ENCODE results near the gene HOXC6.
A peak's percentile ranks its signal among the peaks of the same experiment; 100 is the strongest.

The HOXC6 gene

GRCh38 chr12:54029529-54030441 lies 1.5 kb downstream of the HOXC6 start:
- DNase-seq (ENCODE audit: low read depth in 2 of 2): no peak

GRCh38 chr12:54030442-54030801 lies 2.2 kb downstream of the HOXC6 start:
- no peak for DNase-seq (ENCODE audit: low read depth in 2 of 2)

- DNase-seq (ENCODE audit: low read depth in 2 of 2): no peak
Measured at GRCh38 chr12:54030889-54031471, 2.7 kb downstream of the HOXC6 start.

GRCh38 chr12:54031480-54031879 lies 3.2 kb downstream of the HOXC6 start:
- DNase-seq (ENCODE audit: low read depth in 2 of 2): no peak

GRCh38 chr12:54032086-54032619 lies 3.9 kb downstream of the HOXC6 start:
- no peak for DNase-seq (ENCODE audit: low read depth in 2 of 2)

- DNase-seq (ENCODE audit: low read depth in 2 of 2): peak; percentile 35 to 55
Measured at GRCh38 chr12:54032627-54033100, 4.4 kb downstream of the HOXC6 start, which contains the start of gene HOXC5. Gene HOXC5, plus strand, starts transcription at chr12:54033050. Its CDS starts 73 bp downstream, at chr12:54033123.

- no peak for DNase-seq (ENCODE audit: low read depth in 2 of 2)
Measured at GRCh38 chr12:54033106-54033979, 5.1 kb downstream of the HOXC6 start.

- DNase-seq (ENCODE audit: low read depth in 2 of 2): no peak
Measured at GRCh38 chr12:54033980-54034784, 5.9 kb downstream of the HOXC6 start.

- DNase-seq (ENCODE audit: low read depth in 2 of 2): no peak
Measured at GRCh38 chr12:54034785-54035310, 6.6 kb downstream of the HOXC6 start.

- DNase-seq (ENCODE audit: low read depth in 2 of 2): no peak
Measured at GRCh38 chr12:54035568-54036264, 7.5 kb downstream of the HOXC6 start.

- DNase-seq (ENCODE audit: low read depth in 2 of 2): no peak
Measured at GRCh38 chr12:54036620-54037359, 8.6 kb downstream of the HOXC6 start.

- DNase-seq (ENCODE audit: low read depth in 2 of 2): no peak
Measured at GRCh38 chr12:54037360-54038283, 9.4 kb downstream of the HOXC6 start.

- DNase-seq (ENCODE audit: low read depth in 2 of 2): no peak
Measured at GRCh38 chr12:54038284-54038870, 10.1 kb downstream of the HOXC6 start.

GRCh38 chr12:54038871-54039414 lies 10.7 kb downstream of the HOXC6 start:
- no peak for DNase-seq (ENCODE audit: low read depth in 2 of 2)

- DNase-seq (ENCODE audit: low read depth in 2 of 2): no peak
Measured at GRCh38 chr12:54039417-54040147, 11.3 kb downstream of the HOXC6 start.

GRCh38 chr12:54040148-54040494 lies 11.9 kb downstream of the HOXC6 start:
- DNase-seq (ENCODE audit: low read depth in 2 of 2): no peak

- DNase-seq (ENCODE audit: low read depth in 2 of 2): no peak
Measured at GRCh38 chr12:54040648-54041047, 12.4 kb downstream of the HOXC6 start.

Measured in stimulated activated CD4-positive, alpha-beta T cell treated with anti-CD3 and anti-CD28 coated beads, Interleukin-12 subunit alpha, Interleukin-12 subunit beta, amount 100 ng/mL, for 24 hours (primary cell).